ENCODE results near the gene PSD4.

DNA sequence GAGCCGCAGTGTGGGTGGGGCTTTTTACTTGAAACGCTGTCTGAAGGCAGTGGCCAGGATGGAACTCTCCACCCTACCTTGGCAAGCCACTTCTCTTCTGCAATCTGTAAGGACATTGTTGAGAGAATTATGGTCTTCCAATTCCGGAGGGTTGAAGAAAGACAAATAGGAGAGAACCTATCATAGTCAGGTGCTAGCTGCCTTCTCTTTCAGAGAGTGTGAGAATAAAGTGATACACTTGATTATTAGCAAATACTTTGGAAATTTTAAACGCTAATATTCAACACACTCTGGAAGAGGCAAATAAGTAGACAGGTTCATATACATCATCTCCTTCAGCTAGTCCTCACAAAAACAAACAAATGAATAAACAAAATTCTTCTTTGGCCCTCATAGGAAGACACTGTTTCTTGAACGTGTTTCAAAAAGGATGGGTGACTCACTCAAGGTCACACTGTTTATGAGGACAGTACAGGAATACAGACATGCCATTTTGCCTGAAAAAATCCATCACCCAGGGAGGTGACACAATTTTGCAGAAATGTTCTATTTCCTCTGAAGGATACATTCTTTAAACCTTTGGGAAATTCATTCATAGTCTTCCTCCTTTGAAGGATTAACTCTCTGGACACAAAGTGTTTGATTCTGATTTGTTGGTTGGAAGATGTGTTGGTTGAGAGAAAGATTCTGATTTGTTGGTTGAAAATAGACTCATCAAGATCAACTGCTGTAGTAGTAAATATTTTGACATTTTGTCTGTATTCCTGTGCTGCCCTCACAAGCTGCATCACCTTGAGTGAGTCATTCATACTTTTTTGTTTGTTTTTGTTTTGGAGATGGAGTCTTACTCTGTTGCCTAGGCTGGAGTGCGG lies 48.6 kb upstream of the PSD4 start:
- TF ChIP-seq CTCF (IDR thresholded peaks at IDR 0.05; ENCODE audit: low read depth, low read length) (no peak), EZH2phosphoT487 (IDR thresholded peaks at IDR 0.05; ENCODE audit: low read depth) (no peak)
